KOPT-K1 (cell line): ENCODE data around the gene DYNC1LI1.

Experiments
- H3K27ac ChIP-seq: fragments of 200-600 bp; sonication (generic); 2 replicates; pipeline ENCODE4 v1.5.1; 2016; ENCODE audit warnings: antibody characterized with exemption, mild to moderate bottlenecking, low read depth, low read length; ENCODE audit not compliant: poor library complexity, severe bottlenecking
- H3K36me3 ChIP-seq: fragments of 200-600 bp; sonication (generic); 2 replicates; pipeline ENCODE4 v1.5.1; 2017; ENCODE audit warnings: antibody characterized with exemption, mild to moderate bottlenecking, low read length, moderate library complexity; ENCODE audit not compliant: insufficient read depth
- H3K9me3 ChIP-seq: fragments of 200-600 bp; sonication (generic); 2 replicates; pipeline ENCODE4 v1.5.1; 2017; ENCODE audit warnings: antibody characterized with exemption, low read length, mild to moderate bottlenecking; ENCODE audit not compliant: insufficient read depth, poor library complexity, severe bottlenecking

DYNC1LI1 gene

DNA sequence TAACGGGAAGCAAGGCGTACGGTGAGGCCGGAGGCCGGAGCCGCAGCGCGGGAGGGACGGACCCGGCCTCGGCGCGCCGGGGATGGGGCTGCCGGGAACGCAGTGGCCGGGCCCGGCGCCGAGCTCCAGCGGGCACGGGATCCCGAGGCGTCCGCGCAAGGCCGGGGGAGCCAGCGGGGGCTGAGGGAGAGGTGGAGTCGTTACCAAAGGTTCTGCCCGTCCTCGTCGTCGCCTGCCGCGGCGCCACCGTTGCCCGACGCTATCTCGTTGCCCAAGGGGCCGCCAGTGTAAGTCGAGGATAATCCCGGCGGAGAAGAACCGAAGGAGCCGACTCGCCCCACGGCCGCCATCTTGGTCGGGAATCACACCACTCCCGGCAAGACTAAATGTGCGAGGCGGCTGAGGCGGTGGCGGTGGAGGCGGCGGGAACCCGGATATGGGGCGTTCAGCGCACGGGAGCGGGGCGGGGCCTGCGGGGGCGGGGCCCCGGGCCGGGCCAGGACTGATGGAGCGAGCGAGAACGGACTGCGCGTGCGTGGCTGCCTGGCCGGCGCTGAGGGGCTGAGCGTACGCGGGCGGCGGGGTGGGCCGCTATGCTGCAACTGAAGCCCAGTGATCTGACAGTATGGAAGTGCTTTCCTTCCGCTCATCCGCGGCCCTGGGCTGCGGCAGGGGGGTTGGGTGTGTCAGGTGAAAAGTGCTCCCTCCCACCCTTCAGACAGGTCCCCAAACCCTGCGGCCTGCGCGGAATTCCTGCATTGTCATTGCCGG lies at the start of gene DYNC1LI1:
TSS of gene DYNC1LI1 (minus strand) at position 438 of the 771 bp plus-strand sequence. CDS start at position 350, 88 bp downstream.
- H3K9me3 ChIP-seq = no peaks in the 10 kb centered on the region
- peak within 1 kb of the TSS; percentile 94 for H3K27ac ChIP-seq
- peaks cover 21% of the 10 kb centered on the region for H3K36me3 ChIP-seq

DNA sequence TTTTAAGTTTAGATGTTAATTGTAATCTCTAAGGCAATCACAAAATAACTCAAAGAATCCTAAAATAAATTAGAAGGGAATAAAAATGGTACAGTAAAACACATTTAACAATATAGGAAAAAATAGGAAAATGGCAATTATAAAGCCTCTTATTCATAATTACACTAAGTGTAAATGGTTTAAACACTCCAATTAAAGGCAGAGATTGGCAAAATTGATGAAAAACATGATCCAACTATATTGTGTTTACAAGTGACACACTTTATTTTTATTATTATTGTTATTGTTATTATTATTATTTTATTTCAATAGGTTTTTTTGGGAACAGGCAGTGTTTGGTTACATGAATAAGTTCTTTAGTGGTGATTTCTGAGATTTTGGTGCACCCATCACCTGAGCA lies 48.7 kb upstream of the DYNC1LI1 start:
- no peak overlapping the region for H3K27ac ChIP-seq
- H3K9me3 ChIP-seq = peaks cover 9% of the 10 kb centered on the region
- no peaks in the 10 kb centered on the region for H3K36me3 ChIP-seq

DNA sequence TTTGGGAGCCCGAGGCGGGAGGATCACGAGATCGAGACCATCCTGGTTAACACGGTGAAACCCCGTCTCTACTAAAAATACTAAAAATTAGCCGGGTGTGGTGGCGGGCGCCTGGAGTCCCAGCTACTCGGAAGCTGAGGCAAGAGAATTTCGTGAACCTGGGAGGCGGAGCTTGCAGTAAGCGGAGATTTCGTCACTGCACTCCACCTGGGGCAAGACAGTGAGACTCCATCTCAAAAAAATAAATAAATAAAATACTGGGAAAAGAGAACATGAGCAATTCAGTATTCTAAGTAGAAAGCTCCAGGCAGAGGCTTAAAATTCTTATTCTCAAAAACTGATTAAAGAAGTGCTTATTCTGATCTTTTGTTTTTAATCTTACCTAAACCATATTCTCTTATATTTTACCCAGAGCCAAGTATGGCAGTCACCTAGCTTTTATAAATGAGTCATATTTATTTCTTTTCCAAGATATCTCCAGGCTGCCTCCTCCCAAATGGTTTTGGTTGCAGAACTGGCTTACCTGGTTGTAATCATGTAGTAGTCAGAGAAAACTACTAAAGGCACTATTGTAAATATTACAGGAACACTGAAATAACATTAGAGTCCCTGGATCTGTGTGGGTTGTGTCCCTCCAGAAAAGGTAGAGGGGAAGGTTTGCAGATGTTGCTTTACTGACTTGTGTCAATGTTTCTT lies 45.8 kb upstream of the DYNC1LI1 start:
- no peak overlapping the region for H3K27ac ChIP-seq
- H3K9me3 ChIP-seq = peaks cover 9% of the 10 kb centered on the region
- no peaks in the 10 kb centered on the region for H3K36me3 ChIP-seq

DNA sequence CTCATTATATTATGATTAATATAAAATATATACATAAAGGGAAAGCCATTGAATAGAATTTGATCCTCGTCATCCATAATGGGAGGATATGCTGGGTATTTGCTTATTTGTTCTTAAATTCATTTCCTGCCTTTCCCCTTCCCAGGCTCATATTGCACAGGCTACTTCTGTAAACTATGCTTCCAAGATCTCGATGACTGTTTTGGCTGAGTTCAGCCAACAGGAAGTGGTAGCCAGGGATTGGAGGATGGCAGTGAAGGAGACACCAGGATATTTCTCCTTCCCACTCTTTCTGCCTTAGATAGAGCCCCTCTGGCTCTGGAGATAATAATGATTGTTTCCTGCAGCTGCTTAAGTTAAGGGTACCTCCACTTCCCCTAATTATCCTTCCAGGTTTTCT lies 44.3 kb upstream of the DYNC1LI1 start:
- Histone ChIP-seq H3K36me3 (no peaks in the 10 kb centered on the region), H3K27ac (no peak overlapping the region), H3K9me3 (peaks cover 6% of the 10 kb centered on the region)

DNA sequence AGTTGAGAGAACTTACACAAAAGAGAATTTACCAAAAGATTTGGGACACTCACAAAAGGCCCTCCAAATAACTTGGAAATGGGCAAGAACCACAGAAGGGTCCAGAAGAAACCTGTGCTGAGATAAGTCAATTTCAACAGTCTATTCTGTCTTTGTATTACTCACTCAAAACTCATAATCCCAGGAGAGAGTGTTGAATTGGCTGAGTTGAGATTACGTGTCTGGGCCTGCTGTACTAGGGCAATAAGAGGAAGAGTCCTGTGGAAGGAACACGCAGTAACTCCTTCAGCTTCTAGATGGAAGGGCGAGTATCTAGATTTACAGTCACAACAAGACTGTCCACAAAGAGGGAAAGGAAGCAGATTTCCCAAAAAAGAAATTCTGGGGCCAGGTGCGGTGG lies 42.5 kb upstream of the DYNC1LI1 start:
- Histone ChIP-seq H3K27ac (no peak overlapping the region), H3K9me3 (no peaks in the 10 kb centered on the region), H3K36me3 (no peaks in the 10 kb centered on the region)

- Histone ChIP-seq H3K9me3 (no peaks in the 10 kb centered on the region), H3K27ac (no peak overlapping the region), H3K36me3 (no peaks in the 10 kb centered on the region)
Observed at GRCh38 chr3:32612547-32612946, 41.9 kb upstream of the DYNC1LI1 start.

DNA sequence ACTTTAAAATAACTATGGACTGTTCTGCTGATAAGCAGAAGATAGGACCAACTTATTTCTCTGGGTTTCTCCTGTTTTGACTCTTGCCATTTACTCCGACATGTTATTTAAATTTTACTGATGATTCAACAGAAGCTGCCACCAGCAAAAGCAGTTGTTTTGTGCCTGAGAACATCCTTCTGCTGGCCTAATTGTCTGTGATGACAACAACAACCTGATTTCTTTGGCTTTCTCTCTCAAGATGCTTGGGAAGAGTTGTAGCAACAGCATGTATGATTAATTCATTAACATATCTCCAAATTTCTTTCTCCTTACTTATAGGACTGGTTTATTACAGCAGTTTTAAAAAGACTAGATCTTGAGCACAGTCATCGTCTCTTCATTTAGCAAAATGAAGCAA lies 36.9 kb upstream of the DYNC1LI1 start:
- no peaks in the 10 kb centered on the region for H3K9me3 ChIP-seq
- H3K36me3 ChIP-seq = no peaks in the 10 kb centered on the region
- H3K27ac ChIP-seq = no peak overlapping the region

GRCh38 chr3:32606960-32607359 lies 36.3 kb upstream of the DYNC1LI1 start:
- Histone ChIP-seq H3K36me3 (no peaks in the 10 kb centered on the region), H3K9me3 (no peaks in the 10 kb centered on the region), H3K27ac (no peak overlapping the region)

DNA sequence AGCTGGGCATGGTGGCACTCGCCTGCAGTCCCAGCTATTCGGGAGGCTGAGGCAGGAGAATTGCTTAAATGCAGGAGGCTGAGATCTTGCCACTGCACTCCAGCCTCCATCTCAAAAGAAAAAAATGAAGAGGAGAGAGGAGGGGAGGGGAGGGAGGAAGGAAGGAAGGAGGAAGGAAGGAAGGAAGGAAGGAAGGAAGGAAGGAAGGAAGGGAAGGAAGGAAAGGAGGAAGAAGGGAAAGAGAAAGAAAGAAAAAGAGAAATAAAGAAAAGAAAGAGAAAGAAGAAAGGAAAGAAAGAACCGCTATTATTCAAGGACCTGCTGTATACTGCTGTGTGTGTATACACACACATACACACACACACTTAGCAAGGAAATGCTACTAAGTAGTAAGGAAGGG lies 35.6 kb upstream of the DYNC1LI1 start:
- Histone ChIP-seq H3K9me3 (no peaks in the 10 kb centered on the region), H3K36me3 (no peaks in the 10 kb centered on the region), H3K27ac (no peak overlapping the region)

GRCh38 chr3:32603064-32603463 lies 32.4 kb upstream of the DYNC1LI1 start:
- Histone ChIP-seq H3K9me3 (no peaks in the 10 kb centered on the region), H3K36me3 (no peaks in the 10 kb centered on the region), H3K27ac (no peak overlapping the region)

- no peaks in the 10 kb centered on the region for H3K9me3 ChIP-seq
- no peak overlapping the region for H3K27ac ChIP-seq
- no peaks in the 10 kb centered on the region for H3K36me3 ChIP-seq
Observed at GRCh38 chr3:32602206-32602605, 31.5 kb upstream of the DYNC1LI1 start.

GRCh38 chr3:32601722-32602121 lies 31.1 kb upstream of the DYNC1LI1 start:
- Histone ChIP-seq H3K27ac (no peak overlapping the region), H3K9me3 (no peaks in the 10 kb centered on the region), H3K36me3 (no peaks in the 10 kb centered on the region)

DNA sequence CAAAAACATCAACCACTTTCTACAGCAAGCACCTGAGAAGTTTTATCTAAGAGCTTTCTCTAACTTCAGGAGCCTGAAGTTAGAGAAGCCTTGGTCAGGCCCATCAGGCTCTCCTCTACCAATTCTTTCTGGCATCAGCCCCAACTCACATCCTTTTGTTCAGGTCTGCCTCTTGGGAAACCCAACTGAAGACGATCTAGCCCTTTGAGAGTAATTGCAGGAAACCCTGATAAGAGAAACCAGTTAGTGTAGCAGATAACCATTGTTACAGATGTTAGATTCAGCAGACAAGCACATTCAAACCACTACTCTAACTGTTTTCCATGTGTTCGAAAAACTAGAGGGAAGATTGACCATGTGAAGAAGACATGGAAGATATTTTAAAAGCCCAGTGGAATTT lies 27.0 kb upstream of the DYNC1LI1 start:
- H3K27ac ChIP-seq = no peak overlapping the region
- H3K9me3 ChIP-seq = no peaks in the 10 kb centered on the region
- no peaks in the 10 kb centered on the region for H3K36me3 ChIP-seq

DNA sequence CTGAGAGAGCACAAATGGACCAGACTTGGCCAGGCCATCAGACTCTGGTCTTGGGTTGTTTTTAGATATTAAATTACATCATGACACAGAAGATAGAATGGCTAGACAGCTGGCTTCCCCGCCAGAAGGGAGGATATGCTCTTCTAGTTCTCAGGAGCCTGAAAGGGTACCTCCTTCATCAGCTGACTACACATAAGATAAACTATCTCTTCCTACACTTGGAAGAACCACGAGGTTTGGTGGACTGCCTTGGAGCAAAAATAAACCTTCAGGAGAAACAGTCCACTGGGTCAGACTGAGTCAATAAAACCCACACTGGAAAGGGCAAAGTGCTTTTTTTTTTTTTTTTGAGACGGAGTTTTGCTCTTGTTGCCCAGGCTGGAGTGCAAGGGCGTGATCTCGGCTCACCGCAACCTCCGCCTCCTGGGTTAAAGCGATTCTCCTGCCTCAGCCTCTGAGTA lies 26.3 kb upstream of the DYNC1LI1 start:
- Histone ChIP-seq H3K27ac (no peak overlapping the region), H3K9me3 (no peaks in the 10 kb centered on the region), H3K36me3 (no peaks in the 10 kb centered on the region)

DNA sequence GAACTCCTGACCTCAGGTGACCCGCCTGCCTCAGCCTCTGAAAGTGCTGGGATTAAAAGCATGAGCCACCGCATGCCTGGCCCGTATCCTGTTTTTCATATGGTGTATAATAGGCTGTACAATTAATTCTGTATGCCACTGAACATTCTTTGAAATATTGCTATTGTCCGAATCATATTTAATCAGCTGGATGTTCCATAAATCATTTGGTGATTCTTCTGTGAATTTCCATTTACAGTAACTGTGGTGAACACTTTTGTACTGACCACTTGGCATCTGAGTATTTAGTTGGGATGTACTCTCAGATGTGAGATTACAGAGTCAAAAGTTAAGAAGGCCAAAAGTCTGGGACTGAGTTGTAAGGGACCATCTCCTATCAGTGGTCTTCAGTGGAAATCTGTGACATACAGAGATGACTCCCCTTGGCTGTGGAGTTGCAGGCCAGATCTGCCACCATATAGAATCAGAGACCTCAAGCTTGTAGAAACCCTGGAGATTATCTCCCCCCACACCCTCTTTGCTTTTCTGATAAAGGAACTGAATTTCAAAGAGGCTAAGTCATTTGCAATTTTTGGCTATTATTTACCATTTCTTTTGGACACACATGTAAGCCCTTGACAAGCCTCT lies 25.7 kb upstream of the DYNC1LI1 start:
- H3K27ac ChIP-seq = no peak overlapping the region
- H3K9me3 ChIP-seq = no peaks in the 10 kb centered on the region
- H3K36me3 ChIP-seq = no peaks in the 10 kb centered on the region
